ENCODE measurements around the gene WNT9A.

DNA sequence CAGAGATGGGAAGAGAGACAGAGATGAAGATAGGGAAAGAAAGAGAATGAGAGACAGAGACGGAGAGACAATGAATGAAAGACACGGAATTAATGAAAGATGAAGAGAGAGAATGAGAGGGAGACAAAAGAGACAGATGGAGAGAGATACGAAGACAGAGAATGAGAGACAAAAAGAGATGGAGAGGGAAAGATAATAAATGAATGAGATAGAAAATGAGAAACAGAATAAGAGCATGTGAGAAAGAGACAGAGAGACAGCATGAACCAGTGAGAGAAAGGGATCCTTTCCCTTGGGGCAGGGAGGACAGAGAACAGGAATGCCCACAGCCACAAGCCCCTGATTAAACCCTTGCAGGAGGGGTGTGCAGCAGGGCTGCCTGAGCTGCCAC lies 5.3 kb upstream of the WNT9A start:
- TF ChIP-seq, protein P1, sequence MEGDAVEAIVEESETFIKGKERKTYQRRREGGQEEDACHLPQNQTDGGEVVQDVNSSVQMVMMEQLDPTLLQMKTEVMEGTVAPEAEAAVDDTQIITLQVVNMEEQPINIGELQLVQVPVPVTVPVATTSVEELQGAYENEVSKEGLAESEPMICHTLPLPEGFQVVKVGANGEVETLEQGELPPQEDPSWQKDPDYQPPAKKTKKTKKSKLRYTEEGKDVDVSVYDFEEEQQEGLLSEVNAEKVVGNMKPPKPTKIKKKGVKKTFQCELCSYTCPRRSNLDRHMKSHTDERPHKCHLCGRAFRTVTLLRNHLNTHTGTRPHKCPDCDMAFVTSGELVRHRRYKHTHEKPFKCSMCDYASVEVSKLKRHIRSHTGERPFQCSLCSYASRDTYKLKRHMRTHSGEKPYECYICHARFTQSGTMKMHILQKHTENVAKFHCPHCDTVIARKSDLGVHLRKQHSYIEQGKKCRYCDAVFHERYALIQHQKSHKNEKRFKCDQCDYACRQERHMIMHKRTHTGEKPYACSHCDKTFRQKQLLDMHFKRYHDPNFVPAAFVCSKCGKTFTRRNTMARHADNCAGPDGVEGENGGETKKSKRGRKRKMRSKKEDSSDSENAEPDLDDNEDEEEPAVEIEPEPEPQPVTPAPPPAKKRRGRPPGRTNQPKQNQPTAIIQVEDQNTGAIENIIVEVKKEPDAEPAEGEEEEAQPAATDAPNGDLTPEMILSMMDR (IDR thresholded peaks at IDR 0.05) = no peak
- no peak for TF ChIP-seq POLR2AphosphoS5 (IDR thresholded peaks at IDR 0.05)
